GM12878 (cell line): Measurements from ENCODE around the gene IKZF5. TPM values are rescaled to one million over a fixed set of nuclear protein-coding genes. Genes with fewer than 3 reads are reported as not detected.

ENCODE experiments used
- ATAC-seq: fragments of 200-7000 bp; cut with Tn5 transposase; 3 replicates; pipeline ENCODE4 v1.9.1; 2020; ENCODE audit warnings: mild to moderate bottlenecking, moderate library complexity
- BruUV-seq: library from RNA; stranded (reverse); fragments of 400-500 nt; replicated peaks from 2 replicates; lab custom pipeline; 2021; lab: Mats Ljungman, UMichigan
- CTCF ChIA-PET: fragments of 300-600 bp; sonication (Branson Sonifier 250); formaldehyde crosslinking; extraction: SDS; loops from one replicate; lab custom pipeline; 2021; ENCODE audit warnings: inconsistent platforms; lab: Yijun Ruan, JAX
- POLR2A ChIA-PET: fragments of 350-600 bp; formaldehyde crosslinking; extraction: SDS; loops from one replicate; lab custom pipeline; 2021; ENCODE audit warnings: inconsistent platforms; lab: Charles Lee
- RAD21 ChIA-PET: fragments of 300-600 bp; sonication (Branson Sonifier 250); formaldehyde crosslinking; loops from one replicate; lab custom pipeline; 2023; ENCODE audit warnings: antibody characterized with exemption; ENCODE audit not compliant: unreplicated experiment; lab: Charles Lee
- SMC1A ChIA-PET: fragments of 300-600 bp; sonication (Branson Sonifier 250); formaldehyde crosslinking; loops from one replicate; lab custom pipeline; 2023; ENCODE audit not compliant: unreplicated experiment, uncharacterized antibody; lab: Charles Lee
- DNase-seq: peaks from one replicate; pipeline ENCODE4 v3.0.0-alpha.2; 2011; ENCODE audit warnings: low read depth, low spot score
- FAIRE-seq: peaks from 3 replicates; lab custom pipeline; 2011; peaks lifted over from hg19 to GRCh38; lab: Jason Lieb, UNC
- H2AFZ ChIP-seq: 2 replicates; pipeline ENCODE4 v1.6.0; 2011; ENCODE audit warnings: low read depth, low read length, control low read depth; ENCODE audit not compliant: control insufficient read depth
- H3K27ac ChIP-seq: 2 replicates; pipeline ENCODE4 v1.5.1; 2011; ENCODE audit warnings: control low read depth; ENCODE audit not compliant: control insufficient read depth, insufficient read depth
- H3K27me3 ChIP-seq, 2 experiments: replicated peaks in 1 of 2; 2 replicates each; pipeline versions ENCODE4 v1.6.0 to v1.6.1; 2011; ENCODE audit warnings: low read length in 1 of 2; ENCODE audit not compliant: control insufficient read depth in 2 of 2, insufficient read depth in 2 of 2
- H3K36me3 ChIP-seq, 2 experiments: 2 replicates each; pipeline ENCODE4 v1.5.1; 2011; ENCODE audit warnings: low read length in 1 of 2; ENCODE audit not compliant: control insufficient read depth in 2 of 2, insufficient read depth in 2 of 2
- H3K4me1 ChIP-seq: 2 replicates; pipeline ENCODE4 v1.6.1; 2011; ENCODE audit warnings: mild to moderate bottlenecking, low read length, moderate library complexity, mixed read lengths; ENCODE audit not compliant: control insufficient read depth, insufficient read depth
- H3K4me2 ChIP-seq: 2 replicates; pipeline ENCODE4 v1.6.0; 2011; ENCODE audit warnings: control low read depth; ENCODE audit not compliant: control insufficient read depth, insufficient read depth
- H3K4me3 ChIP-seq: fragments of 200-600 bp; sonication (generic); 2 replicates; pipeline ENCODE4 v1.5.1; 2016
- H3K79me2 ChIP-seq: 2 replicates; pipeline ENCODE4 v1.6.0; 2011; ENCODE audit warnings: low read length; ENCODE audit not compliant: control insufficient read depth, insufficient read depth
- H3K9ac ChIP-seq: 2 replicates; pipeline ENCODE4 v1.8.0; 2011; ENCODE audit warnings: low read length, control low read depth, mixed read lengths; ENCODE audit not compliant: control insufficient read depth, insufficient read depth
- H3K9me3 ChIP-seq: replicated peaks from 3 replicates; pipeline ENCODE4 v1.5.1; 2011; ENCODE audit warnings: mild to moderate bottlenecking, low read length; ENCODE audit not compliant: control insufficient read depth, insufficient read depth
- H4K20me1 ChIP-seq: 2 replicates; pipeline ENCODE4 v1.6.0; 2011; ENCODE audit not compliant: control insufficient read depth, insufficient read depth
- BACH1 ChIP-seq: fragments of 450-650 bp; IDR thresholded peaks from 2 replicates; pipeline ENCODE4 v1.6.1; 2017; ENCODE audit warnings: mild to moderate bottlenecking, borderline replicate concordance
- BCLAF1 ChIP-seq: fragments of 450-650 bp; IDR thresholded peaks from 2 replicates; pipeline ENCODE4 v1.6.1; 2017; ENCODE audit warnings: antibody characterized with exemption, mild to moderate bottlenecking, moderate library complexity
- GATAD2B ChIP-seq: fragments of 450-650 bp; conservative IDR thresholded peaks from 2 replicates; pipeline ENCODE4 v1.6.1; 2017; ENCODE audit warnings: low read depth, mild to moderate bottlenecking, moderate library complexity
- LARP7 ChIP-seq: fragments of 450-650 bp; IDR thresholded peaks from 2 replicates; pipeline ENCODE4 v1.6.1; 2017; ENCODE audit warnings: mild to moderate bottlenecking
- MEF2B ChIP-seq: fragments of 450-650 bp; IDR thresholded peaks from 2 replicates; pipeline ENCODE4 v1.6.1; 2018; ENCODE audit warnings: mild to moderate bottlenecking, moderate library complexity; ENCODE audit not compliant: partially characterized antibody, poor library complexity, severe bottlenecking
- NKRF ChIP-seq: fragments of 450-650 bp; conservative IDR thresholded peaks from 2 replicates; pipeline ENCODE4 v1.6.1; 2017; ENCODE audit warnings: mild to moderate bottlenecking, moderate library complexity
- RAD21 ChIP-seq: IDR thresholded peaks from 2 replicates; pipeline ENCODE4 v1.6.1; 2011; ENCODE audit warnings: mild to moderate bottlenecking, low read depth, low read length, moderate library complexity; ENCODE audit not compliant: insufficient read depth
- SIN3A ChIP-seq: IDR thresholded peaks from 2 replicates; pipeline ENCODE4 v1.6.1; 2012; ENCODE audit warnings: low read depth, low read length, improper control_type of control experiment
- WGBS: methylation state at CpG from one replicate; pipeline ENCODE4 v1.1.6; 2016; ENCODE audit warnings: low lambda C conversion rate; ENCODE audit not compliant: insufficient replicate concordance, insufficient coverage; ENCODE audit errors: missing lambda C conversion rate; 5-methylcytosine and 5-hydroxymethylcytosine counted together
- in situ Hi-C: fragments of 300-500 bp; cut with MboI; formaldehyde crosslinking; loops from 9 replicates; pipeline ENCODE4 v1.14.3; 2018; ENCODE audit warnings: mixed read lengths
- intact Hi-C: fragments of 100-400 bp; cut with micrococcal nuclease; formaldehyde crosslinking; loops from one replicate; pipeline ENCODE4 v1.14.2; 2022; ENCODE audit not compliant: unreplicated experiment
- polyA plus RNA-seq, 11 experiments: library from polyadenylated mRNA; depleted of rRNA in 4 of 11; unstranded in 6 of 11; stranded (reverse) in 5 of 11; fragments of >200 nt; fragmentation: Nextera tagmentation in 4 of 11; fragmentation: Illumina TruSeq in 1 of 11; extraction: Ambion mirVana in 4 of 11; extraction: Trizol in 1 of 11; gene quantifications; 1 replicate in 1 of 11; 2 replicates in 10 of 11; pipeline versions ENCODE4 v1.2.1 to v1.2.3, GENCODE V29; 2011 to 2016; ENCODE audit warnings: inconsistent platforms in 2 of 11, missing spikeins in 2 of 11, low read depth in 1 of 11
- total RNA-seq, 4 experiments: library from RNA; depleted of rRNA in 3 of 4; stranded (reverse); fragments of >200 nt in 3 of 4; fragmentation: Illumina TruSeq in 1 of 4; extraction: Trizol in 1 of 4; gene quantifications; 2 replicates each; pipeline versions ENCODE4 v1.2.1 to v1.2.3, GENCODE V29; 2013 to 2021

Gene IKZF5
- total and polyA plus RNA-seq, 10 of the 15 experiments (the other 5 are each of a cell fraction or from before 2014, with no cell fraction given) = 5.3 to 23.2 (median 11.8) TPM

- Histone ChIP-seq H3K4me3 (peak overlapping the region; percentile 99), H4K20me1 (no peaks in the 10 kb centered on the region), H3K4me1 (no peaks in the 10 kb centered on the region), H3K79me2 (peaks cover 46% of the 10 kb centered on the region), H3K9me3 (no peaks in the 10 kb centered on the region; the same call in 2 of the 3 replicates), H3K27ac (peak overlapping the region; percentile 53; the same call in 1 of the 2 replicates), H3K4me2 (peak overlapping the region; percentile 98), H3K27me3 (no peaks in the 10 kb centered on the region), H3K36me3 (no peaks in the 10 kb centered on the region; a peak in 1 of 4 replicates), H3K9ac (peak overlapping the region; percentile 86), H2AFZ (peak overlapping the region; percentile 67)
- no peak for TF ChIP-seq BCLAF1
- TF ChIP-seq GATAD2B = peak; percentile 55; the same call in 1 of the 2 replicates
- TF ChIP-seq BACH1 = 0 out of 2 replicates have a peak, but pooled peaks have one; percentile 17
- TF ChIP-seq NKRF = peak; percentile 14; the same call in 1 of the 2 replicates
- TF ChIP-seq LARP7 = peak; percentile 62; the same call in 1 of the 2 replicates
- TF ChIP-seq RAD21 = no peak
- TF ChIP-seq SIN3A = peak; percentile 72
- TF ChIP-seq MEF2B = peak; percentile 5
- DNase-seq (no peak), FAIRE-seq (no peak), ATAC-seq (peak; percentile 7)
- in situ Hi-C loops = no loop called here
- POLR2A ChIA-PET = interaction anchor here (1.2 to 2.3 kb wide), 4 partner anchors 25 to 145 kb away, joined by 3 to 21 read pairs (median 4); partner anchors contain the start of genes BUB3 and PSTK
- SMC1A ChIA-PET = interaction anchor here (0.9 to 2.7 kb wide), 4 partner anchors 11 to 145 kb away, joined by 3 to 14 read pairs (median 4); partner anchors contain the start of gene BUB3
- intact Hi-C loops = no loop called here
- CTCF ChIA-PET = interaction anchor here (1.5 to 3.2 kb wide), 3 partner anchors 12 to 28 kb away, joined by 4 to 38 read pairs (median 23); partner anchors contain the start of gene PSTK
- RAD21 ChIA-PET = interaction anchor here (2.0 to 2.3 kb wide), 2 partner anchors 29 to 34 kb away, joined by 5 to 21 read pairs; partner anchors contain the start of gene PSTK
- no TSS peak for BruUV-seq
- 1% methylated on average over 29 of the region's 34 CpGs for WGBS
Measured at GRCh38 chr10:123009105-123009820, 668 bp upstream of the IKZF5 start.
